GM23248 (cell line): Measurements from ENCODE around the gene C3orf18.

Experiments used
- EZH2 ChIP-seq: fragments of 200-600 bp; sonication (generic); IDR thresholded peaks from 2 replicates; pipeline ENCODE4 v1.6.1; 2018; ENCODE audit warnings: antibody characterized with exemption, mild to moderate bottlenecking; ENCODE audit not compliant: insufficient read depth, poor library complexity, severe bottlenecking
- EZH2phosphoT487 ChIP-seq: fragments of 200-600 bp; sonication (generic); IDR thresholded peaks from 2 replicates; pipeline ENCODE4 v1.6.1; 2018; ENCODE audit warnings: antibody characterized with exemption, moderate library complexity, mild to moderate bottlenecking, low read depth; ENCODE audit not compliant: insufficient read depth

DNA sequence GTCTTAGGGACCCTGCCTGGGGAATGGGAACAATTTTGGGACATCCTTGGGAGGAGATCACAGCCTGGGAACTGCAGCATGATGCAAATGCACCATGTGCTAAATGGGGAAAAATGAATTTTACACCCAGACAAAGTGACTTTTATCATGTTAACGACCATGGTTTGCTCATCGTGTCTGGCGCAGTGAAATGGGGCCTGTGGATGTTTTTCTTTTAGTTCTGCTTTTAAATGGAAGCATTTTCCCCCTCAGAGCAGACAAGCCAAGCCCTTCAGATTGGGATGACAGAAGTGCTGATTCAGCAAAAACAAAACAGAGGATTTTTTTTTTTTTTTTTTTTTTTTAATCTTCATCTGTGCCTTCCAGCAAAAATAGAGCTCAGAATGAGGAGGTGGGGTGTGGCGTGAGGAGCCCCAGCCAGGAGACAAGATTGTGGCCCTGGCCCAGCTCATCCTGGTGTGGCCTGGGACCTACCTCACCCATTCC, 49.8 kb downstream of the C3orf18 start:
- TF ChIP-seq EZH2, result no peak
- TF ChIP-seq EZH2phosphoT487, result no peak
